GM18507 (cell line): ENCODE measurements around the gene NEU3.
"Not testable (repeated sequence)": the region's sequence is repeated elsewhere in the genome, so short reads cannot be mapped to it uniquely, and the experiment has no call there.

ENCODE experiments used
- DNase-seq: peaks from one replicate; pipeline ENCODE4 v3.0.0; 2011; ENCODE audit warnings: low read depth; ENCODE audit not compliant: insufficient read length; ENCODE audit errors: extremely low spot score
- FAIRE-seq: peaks from 2 replicates; lab custom pipeline; 2011; peaks lifted over from hg19 to GRCh38; lab: Jason Lieb, UNC

The NEU3 gene

DNA sequence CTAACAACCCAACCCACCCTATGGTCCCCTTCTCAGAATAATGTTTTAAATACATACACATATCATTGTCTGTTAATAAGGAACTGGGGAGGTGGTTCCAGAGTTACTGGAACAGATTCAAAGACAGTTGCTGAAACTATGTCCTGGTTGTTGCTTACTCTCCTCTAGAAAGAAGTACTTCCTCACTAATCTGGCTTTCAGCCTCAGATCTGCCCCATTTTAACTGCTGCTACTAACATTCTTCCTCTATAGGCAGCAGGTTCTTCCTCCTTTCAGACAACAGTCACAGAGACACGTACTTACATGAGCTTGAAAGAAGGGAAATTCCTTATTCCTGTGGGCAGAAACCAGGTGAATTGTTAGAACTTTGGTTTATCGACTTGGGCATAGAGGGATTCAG lies 8.1 kb upstream of the NEU3 start:
- DNase-seq (no peak), FAIRE-seq (no peak)

DNA sequence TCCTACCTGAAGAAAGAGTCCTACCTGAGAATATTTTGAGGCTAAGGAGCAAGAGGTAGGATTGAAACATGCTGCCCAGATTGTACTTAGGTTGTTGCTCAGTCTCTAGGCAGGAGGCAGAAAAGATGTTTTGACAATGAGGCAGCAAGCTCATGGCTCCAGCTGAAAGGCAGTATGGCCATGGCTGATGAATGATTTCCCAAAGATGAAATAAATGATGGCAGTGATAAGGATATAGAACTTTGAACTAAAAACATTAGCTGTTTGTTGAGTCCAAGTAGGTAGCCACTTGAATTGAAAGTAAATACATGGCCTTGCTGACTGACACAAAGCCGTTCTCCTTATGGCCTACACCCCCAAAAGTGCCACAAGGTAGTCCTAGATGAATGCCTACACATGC lies 6.8 kb upstream of the NEU3 start:
- no peak for FAIRE-seq
- no peak for DNase-seq

DNA sequence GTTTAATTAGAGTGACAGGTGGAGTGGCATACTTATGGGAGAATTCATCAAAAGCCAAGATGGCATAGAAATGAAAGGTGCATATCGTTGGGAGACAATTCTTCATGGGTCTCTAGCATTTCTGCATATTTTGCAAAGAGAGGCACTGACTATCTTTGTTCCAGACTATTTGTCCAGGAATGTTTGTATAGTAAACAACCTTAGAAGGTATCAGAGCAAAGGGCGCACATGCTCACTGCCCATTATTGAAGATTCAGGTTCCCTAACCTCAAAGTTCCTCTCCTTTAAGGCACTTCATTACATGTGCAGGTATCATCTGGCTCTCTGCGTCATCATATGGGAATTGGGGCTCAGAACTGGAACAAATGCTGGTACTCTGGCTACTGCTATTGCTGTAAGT lies 4.7 kb upstream of the NEU3 start:
- FAIRE-seq, result no peak
- DNase-seq, result no peak

DNA sequence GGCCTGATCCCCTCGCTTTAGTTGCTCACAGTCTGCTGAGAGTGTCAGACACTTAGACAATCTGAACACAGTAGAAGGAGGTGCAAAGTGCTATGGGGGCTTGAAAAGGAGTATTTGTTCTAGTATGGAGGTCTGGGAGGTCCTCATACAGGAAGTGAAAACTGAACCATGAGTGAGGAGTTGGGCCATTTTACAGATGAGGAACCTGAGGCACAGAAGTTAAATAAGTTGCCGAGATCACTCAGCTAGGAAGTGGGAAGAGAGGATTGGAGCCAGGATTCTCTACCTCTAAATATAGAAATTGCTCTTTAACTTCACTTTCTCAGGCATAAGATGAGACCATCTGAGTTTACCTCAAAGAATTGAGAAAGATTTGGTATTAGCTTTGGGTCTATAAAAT lies 4.0 kb upstream of the NEU3 start:
- FAIRE-seq, result no peak

DNA sequence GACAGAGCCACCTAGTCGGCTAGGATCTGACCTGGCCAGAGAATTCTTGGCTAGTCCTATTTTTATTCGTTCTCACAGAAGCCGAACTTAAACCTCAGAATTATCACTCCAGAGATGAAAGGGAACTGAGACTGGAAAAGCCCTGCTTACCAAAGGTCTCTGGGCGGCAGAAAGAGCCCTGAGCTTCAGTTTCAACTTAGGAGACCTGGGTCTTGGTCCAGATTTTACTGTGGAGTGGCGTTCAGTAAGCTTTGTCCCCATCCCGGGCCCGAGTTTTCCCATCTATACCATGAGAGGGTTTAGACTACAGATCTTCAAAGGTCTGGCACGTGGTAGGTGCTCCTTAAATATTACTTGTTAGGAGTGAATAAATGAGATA lies 516 bp downstream of the NEU3 start:
- DNase-seq, result no peak
- FAIRE-seq, result no peak

More for the DNA sequence above, 4.0 kb upstream of the NEU3 start:
- no peak for DNase-seq

DNA sequence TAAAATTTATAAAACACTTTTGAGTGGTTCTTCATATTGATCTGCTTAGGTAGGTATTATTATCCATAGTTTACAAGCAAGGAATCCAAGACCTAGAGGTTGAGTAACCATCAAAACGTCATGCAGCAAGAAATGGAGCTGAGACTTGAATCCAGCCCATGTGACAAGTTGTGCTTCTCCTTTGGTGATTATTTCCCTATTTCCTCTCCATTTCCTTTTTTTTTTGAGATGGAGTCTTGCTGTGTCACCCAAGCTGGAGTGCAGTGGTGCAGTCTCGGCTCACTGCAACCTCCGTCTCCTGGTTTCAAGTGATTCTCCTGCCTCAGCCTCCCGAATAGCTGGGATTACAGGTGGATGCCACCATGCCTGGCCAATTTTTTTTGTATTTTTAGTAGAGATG lies 1.4 kb downstream of the NEU3 start:
- DNase-seq, FAIRE-seq: not testable (repeated sequence)

DNA sequence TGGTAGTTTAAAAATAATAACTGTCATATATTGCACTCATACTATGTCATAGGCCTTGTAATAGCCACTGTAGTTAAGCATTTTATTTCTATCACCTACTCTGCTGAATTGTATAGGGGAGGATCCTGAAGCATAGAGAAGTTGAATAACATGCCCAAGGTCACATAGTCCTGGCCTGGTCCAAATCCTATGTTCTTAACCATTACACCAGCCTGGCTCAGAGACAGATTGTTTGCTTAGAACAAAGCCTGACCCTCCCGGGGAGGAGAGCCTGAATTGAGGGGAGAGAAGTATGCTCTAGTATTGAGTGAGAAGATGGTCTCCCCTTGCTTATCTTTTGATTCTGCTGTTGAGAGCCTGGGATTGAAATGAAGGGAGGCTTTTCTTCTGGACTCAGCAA lies 2.2 kb downstream of the NEU3 start:
- FAIRE-seq, result no peak
- DNase-seq, result no peak

DNA sequence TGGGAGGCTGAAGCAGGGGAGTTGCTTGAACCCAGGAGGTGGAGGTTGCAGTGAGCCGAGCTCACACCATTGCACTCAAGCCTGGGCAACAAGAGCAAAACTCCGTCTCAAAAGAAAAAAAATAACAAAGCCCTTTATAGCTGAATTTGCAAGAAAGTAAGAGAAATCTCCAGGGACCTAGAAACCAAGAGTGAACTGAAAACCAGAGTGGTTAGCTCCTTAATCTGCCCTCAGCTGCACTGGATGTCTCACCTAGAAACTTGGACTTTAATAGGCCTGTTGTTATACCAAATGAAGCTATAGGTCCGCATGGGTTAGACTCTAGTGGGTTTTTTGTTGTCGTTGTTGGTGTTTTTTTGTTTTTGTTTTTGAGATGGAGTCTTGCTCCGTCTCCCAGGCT lies 4.1 kb downstream of the NEU3 start:
- FAIRE-seq, result peak; percentile 68
- DNase-seq, result peak; percentile 29

DNA sequence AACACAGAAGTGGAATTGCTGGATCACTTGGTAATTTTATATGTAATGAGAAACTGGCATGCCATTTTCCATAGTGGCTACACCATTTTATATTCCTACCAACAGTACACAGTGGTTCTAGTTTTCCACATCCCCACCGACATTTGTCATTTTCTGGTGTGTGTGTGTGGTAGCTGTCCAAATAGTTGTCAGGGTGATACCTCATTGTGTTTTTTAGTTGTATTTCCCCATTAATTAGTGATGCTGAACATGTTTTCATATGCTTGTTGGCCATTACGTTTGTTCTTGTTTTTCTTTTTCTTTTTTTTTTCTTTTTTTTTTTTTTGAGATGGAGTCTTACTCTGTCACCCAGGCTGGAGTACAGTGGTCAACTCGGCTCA lies 12.2 kb downstream of the NEU3 start:
- DNase-seq (no peak), FAIRE-seq (no peak)

DNA sequence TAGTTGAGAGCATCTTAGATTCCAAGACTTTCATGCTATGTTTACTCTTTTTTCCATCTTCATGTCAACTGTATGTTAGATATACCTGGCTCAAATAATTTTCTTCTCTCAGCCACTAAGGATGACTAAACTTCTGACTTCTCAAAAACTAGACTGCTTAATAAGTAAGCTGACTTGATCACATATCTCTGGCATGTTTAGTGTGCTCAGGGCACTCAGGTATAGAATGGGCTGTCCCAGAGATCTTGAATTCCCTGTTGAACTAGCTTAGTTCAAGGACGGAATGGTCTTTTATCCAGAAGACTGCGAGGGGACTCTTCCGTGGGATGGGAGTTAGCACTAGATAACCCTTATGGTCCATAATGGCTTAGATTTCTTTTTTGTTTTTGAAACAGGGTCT lies 13.0 kb downstream of the NEU3 start:
- no peak for FAIRE-seq
- DNase-seq, result no peak

DNA sequence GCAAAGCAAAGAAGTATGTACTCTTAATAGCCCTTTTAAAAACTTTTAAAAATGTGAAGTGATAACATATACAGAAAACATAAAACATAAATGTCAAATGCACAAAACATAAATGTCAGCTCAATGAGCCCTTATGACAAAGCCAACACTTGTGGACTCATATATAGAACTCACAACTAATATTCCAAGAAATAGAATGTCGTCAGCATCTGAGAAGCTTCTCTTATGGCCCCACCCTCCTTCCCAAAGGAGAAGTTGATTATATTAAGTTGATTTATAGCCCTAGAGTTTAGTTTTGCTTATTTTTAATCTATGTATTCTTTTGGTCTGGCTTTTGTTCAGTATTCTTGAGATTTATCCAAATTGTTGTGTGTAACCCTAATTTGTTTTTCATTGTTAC lies 13.8 kb downstream of the NEU3 start:
- FAIRE-seq, result no peak
- no peak for DNase-seq

DNA sequence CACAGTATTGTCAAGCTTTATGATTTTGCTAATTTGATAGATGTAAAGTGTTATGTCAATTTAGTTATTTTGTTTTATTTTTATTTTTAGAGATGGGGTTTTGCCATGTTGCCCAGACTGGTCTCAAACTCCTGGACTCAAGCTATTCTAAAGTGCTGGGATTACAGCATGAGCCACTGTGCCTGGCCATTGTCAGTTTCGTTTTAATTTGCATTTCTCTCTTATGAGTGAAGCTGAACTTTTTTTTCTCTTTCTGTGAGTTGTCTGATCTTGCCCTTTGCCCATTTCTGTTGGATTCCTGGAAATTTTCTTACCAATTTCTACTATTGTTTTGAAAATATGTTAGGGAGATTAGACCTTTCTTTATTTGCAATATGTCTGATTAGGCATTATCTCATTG lies 15.5 kb downstream of the NEU3 start:
- FAIRE-seq, result peak; percentile 79

DNA sequence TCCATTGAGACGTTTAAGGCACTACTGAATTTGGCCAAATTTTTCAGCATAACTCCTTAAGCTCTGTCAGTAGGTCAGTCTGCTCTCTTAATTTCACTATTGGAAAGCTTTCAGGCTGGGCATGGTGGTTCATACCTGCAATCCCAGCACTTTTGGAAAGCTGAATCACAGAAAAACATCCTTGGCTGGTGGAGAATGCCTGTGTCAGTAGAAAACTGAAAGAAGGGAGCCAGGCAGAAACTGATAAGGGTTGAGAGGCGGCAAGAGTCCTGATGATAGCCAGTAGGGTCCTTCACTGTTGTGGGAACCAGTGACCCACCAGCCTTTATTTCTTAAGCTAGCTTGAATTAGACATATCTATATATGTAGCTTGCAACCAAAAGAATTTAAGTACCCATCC lies 22.6 kb downstream of the NEU3 start:
- no peak for DNase-seq
- no peak for FAIRE-seq

More for the DNA sequence above, 15.5 kb downstream of the NEU3 start:
- no peak for DNase-seq

DNA sequence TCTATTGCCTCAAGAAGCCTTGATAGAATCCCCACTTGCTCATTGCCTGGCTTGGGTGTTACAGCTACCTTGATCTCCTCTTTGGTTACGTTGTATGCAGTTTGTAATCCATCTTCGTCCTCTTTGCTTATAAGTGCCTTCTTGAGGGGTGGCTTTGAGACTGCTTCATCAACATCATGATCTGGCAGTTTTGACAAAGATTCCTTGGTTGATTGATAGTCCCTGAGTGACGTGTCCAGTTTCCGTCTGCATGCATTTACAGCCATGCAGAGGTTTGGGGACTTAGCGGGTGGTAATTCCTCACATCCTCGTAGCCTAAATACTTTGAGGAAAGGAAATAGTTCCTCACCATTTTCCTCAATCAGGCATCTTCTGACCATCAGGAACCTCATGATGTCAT lies 23.1 kb downstream of the NEU3 start:
- FAIRE-seq, result no peak
- no peak for DNase-seq

DNA sequence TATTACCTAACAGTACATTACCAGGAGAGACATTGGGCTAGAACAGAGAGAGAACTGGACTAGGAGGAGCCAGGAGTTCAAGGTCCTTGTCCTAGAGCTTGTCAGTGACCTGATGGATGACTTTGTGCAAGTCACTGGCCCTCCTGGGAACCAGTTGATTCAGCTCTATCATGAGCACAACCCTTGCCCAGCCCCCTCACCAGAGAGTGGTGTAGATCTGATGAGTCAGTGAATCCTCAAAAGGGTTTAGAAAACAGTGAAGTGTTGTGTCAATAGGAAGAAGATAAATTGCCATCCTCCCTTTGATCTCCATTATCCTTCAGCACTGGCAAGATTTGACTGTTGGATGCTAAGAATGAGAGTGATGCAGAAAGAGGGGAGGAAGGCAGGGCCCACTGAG lies 24.3 kb downstream of the NEU3 start:
- no peak for FAIRE-seq

DNA sequence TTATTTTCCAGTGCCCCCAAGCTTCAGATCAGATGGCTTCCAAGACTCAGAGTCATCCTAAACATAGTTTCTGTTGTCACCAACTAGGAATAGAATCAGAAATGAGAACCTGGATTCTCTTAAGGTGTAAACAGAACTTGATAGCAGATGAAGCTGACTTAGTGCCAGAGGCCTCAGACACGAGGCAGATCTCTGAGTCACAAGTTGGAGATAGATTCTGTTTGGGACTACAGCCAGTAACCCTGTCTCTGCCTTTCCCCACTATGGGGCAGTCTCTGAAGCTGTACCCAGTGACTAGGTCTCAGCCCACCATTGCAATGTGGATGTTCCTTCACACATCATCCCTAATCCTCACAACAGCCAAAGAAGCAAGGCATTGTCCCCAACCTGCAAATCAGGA lies 25.4 kb downstream of the NEU3 start:
- DNase-seq (no peak), FAIRE-seq (no peak)

More for the DNA sequence above, 24.3 kb downstream of the NEU3 start:
- no peak for DNase-seq

DNA sequence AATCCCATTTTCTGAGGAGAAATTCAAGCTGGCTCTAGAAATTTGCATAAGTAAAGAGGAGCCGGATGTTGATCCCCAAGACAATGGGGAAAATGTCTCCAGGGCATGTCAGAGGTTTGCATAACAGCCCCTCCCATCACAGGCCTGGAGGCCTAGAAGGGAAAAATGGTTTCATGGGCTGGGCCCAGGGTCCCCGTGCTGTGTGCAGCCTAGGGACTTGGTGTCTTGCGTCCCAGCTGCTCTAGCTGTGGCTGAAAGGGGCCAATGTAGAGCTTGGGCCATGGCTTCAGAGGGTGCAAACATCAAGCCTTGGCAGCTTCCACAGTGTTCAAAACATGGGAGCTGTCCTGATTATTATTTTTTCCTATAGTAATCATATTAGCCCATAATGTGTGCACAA lies 30.5 kb downstream of the NEU3 start:
- FAIRE-seq, DNase-seq: not testable (repeated sequence)

DNA sequence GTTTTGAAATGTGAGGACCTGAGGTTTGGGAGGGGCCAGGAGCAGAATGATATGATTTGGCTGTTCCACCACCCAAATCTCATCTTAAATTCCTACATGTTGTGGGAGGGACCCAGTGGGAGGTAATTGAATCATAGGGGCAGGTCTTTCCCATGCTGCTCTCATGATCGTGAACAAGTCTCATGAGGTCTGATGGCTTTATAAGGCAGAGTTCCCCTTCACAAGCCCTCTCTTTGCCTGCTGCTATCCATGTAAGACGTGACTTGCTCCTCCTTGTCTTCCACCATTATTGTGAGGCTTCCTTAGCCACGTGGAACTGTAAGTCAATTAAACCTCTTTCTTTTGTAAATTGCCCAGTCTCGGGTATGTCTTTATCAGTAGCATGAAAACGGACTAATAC lies 31.6 kb downstream of the NEU3 start:
- FAIRE-seq, DNase-seq: not testable (repeated sequence)

DNA sequence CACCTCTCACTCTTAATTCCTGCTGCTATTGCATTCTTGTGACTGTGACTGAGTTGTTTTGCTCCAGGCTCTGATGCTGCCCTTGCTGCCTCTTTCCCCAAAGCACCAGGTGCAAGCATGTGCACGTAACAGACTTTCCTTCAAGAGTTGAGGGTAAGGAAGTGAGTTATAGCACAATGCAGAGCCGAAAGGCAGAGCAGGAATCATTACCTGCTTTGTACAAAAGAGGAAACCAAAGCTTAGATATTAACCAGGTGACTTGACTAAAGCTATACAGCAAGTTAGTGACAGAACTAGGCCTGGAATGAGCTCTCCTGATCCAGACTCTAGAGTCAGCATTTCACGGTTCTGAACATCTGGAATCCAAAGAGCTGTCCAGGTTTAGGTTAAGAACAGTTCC lies 33.6 kb downstream of the NEU3 start:
- FAIRE-seq, result peak; percentile 72

DNA sequence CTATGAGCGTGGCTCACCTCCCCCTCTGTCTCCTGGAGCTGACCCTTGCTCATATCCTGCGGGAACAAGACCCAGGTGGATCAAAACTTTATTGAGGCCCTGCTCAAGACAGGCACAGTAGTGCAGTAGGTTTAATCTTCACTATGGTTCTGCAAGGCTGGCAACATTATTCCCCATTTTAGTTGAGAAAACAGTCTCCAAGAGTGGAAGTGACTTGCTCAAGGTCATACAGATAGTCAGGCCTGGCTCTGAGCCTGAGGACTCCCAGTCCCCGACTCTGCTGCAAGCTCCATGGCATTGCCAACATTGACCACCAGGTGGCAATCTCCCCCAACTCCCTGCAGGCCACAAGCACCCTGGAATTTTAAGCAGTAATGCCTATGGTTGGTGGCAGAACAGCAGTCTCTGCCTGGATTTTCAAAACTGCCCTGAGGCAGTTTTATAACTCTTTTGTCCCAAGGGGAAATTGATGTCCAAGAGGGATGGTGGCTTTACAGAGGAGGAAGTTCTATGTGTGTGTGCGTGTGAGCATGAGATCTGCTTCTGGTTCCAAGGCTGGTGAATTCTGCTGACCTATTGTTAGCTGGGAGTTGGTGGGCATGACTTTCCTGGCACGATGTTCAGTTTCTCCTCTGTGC lies 34.1 kb downstream of the NEU3 start:
- FAIRE-seq, result peak; percentile 72
- DNase-seq, result peak; percentile 65

More for the DNA sequence above, 33.6 kb downstream of the NEU3 start:
- peak; percentile 20 for DNase-seq

DNA sequence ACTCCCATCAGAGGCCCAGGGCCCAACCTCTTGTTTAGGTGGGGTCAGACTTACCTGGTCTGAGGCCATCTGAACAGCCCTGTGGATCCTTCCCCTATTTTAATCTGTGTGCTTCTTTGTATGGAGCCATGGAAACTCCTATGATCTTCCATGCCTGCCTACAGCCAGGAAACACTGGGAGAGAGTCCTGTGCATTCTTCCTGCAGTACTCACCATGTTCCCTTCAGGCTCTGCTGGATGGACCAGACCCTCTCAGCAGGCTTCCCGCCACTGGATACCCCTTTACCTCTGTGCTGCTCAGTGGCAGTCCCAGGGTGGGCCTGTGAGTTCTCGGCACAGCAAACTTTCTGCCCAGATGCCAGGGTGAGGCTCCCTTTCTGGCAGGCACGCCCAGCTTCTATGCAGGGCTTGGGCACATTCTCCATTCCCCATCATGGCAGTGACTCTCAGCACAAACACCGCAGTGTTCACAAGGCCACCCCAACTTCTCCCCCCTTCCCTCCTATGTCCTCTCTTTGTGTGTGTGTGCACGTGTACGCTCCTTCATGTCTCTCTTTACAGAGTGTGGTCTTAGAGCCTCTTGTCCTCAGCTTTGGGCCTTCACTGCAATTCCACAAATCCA lies 34.8 kb downstream of the NEU3 start:
- DNase-seq, result no peak
- FAIRE-seq, result no peak

DNA sequence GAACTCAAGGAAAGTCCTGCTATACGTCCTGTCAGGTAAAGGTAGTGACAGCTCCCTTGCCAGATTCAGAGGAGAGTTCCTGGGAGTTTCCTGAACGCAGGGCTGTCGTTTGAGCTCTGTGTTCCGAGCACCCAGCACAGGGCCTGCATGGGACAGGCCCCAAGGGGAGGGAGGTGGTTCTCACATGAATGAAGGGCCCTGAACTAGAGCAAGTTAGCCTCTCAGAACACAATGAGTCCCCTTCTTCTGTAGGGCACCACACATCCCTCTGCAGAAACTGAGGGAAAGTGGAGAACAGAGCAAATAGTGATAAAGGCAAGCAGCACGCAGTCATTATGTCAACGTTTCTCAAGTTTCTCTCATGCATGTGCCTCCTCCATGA lies 35.3 kb downstream of the NEU3 start:
- no peak for FAIRE-seq

More for the DNA sequence above, 35.3 kb downstream of the NEU3 start:
- DNase-seq, result no peak
